Trophoblast cell (in vitro differentiated cells and primary cell): ENCODE data around the gene CYP2A7. TPM values are rescaled to one million over a fixed set of nuclear protein-coding genes. Genes with fewer than 3 reads are reported as not detected.
"Not testable (repeated sequence)": the region's sequence is repeated elsewhere in the genome, so short reads cannot be mapped to it uniquely, and the experiment has no call there.

Experiments
- DNase-seq, 2 donors: peaks; one replicate each; pipeline ENCODE4 v3.0.0-alpha.2; 2016
- H2AFZ ChIP-seq: 2 replicates; pipeline ENCODE4 v1.6.1; 2013; ENCODE audit warnings: low read length, moderate library complexity, mild to moderate bottlenecking; ENCODE audit not compliant: insufficient read depth, poor library complexity
- H2AK5ac ChIP-seq: 2 replicates; pipeline ENCODE4 v1.6.1; 2013; ENCODE audit warnings: mild to moderate bottlenecking, low read length
- H2BK120ac ChIP-seq: 2 replicates; pipeline ENCODE4 v1.6.1; 2013; ENCODE audit warnings: low read length, mild to moderate bottlenecking, moderate library complexity; ENCODE audit not compliant: insufficient read depth, poor library complexity
- H2BK12ac ChIP-seq: 2 replicates; pipeline ENCODE4 v1.6.1; 2013; ENCODE audit warnings: mild to moderate bottlenecking, low read length, moderate library complexity
- H2BK5ac ChIP-seq: 2 replicates; pipeline ENCODE4 v1.6.1; 2013; ENCODE audit warnings: low read length, low read depth, moderate library complexity, mild to moderate bottlenecking; ENCODE audit not compliant: poor library complexity
- H3K14ac ChIP-seq: 2 replicates; pipeline ENCODE4 v1.6.1; 2013; ENCODE audit warnings: mild to moderate bottlenecking, low read length
- H3K18ac ChIP-seq: 2 replicates; pipeline ENCODE4 v1.6.1; 2013; ENCODE audit warnings: mild to moderate bottlenecking, low read length
- H3K23ac ChIP-seq: 2 replicates; pipeline ENCODE4 v1.6.1; 2013; ENCODE audit warnings: low read length
- H3K27ac ChIP-seq: 2 replicates; pipeline ENCODE4 v1.5.1; 2013; ENCODE audit warnings: low read depth, mild to moderate bottlenecking, inconsistent platforms, low read length, moderate library complexity
- H3K27me3 ChIP-seq: 2 replicates; pipeline ENCODE4 v1.6.1; 2013; ENCODE audit warnings: inconsistent platforms, mild to moderate bottlenecking, low read length, moderate library complexity; ENCODE audit not compliant: insufficient read depth
- H3K36me3 ChIP-seq, 2 experiments: 1 replicate in 1 of 2; 2 replicates in 1 of 2; pipeline ENCODE4 v1.6.1; 2013; ENCODE audit warnings: low read length in 2 of 2, mild to moderate bottlenecking in 2 of 2, moderate library complexity in 1 of 2; ENCODE audit not compliant: insufficient read depth in 2 of 2, control insufficient read depth in 1 of 2
- H3K4ac ChIP-seq: 2 replicates; pipeline ENCODE4 v1.6.1; 2013; ENCODE audit warnings: low read depth, mild to moderate bottlenecking, low read length, moderate library complexity
- H3K4me1 ChIP-seq, 2 experiments: 1 replicate in 1 of 2; 2 replicates in 1 of 2; pipeline ENCODE4 v1.6.1; 2013; ENCODE audit warnings: low read length in 2 of 2, mild to moderate bottlenecking in 2 of 2, moderate library complexity in 1 of 2; ENCODE audit not compliant: insufficient read depth in 2 of 2, control insufficient read depth in 1 of 2
- H3K4me2 ChIP-seq: 2 replicates; pipeline ENCODE4 v1.6.1; 2013; ENCODE audit warnings: inconsistent platforms, mild to moderate bottlenecking, low read length, moderate library complexity
- H3K4me3 ChIP-seq: 2 replicates; pipeline ENCODE4 v1.5.1; 2013; ENCODE audit warnings: mild to moderate bottlenecking, low read depth, low read length, inconsistent platforms
- H3K79me1 ChIP-seq: one replicate; pipeline ENCODE4 v1.6.1; 2013; ENCODE audit warnings: low read length
- H3K79me2 ChIP-seq: 2 replicates; pipeline ENCODE4 v1.6.1; 2013; ENCODE audit warnings: low read length, mild to moderate bottlenecking; ENCODE audit not compliant: control insufficient read depth, insufficient read depth, poor library complexity
- H3K9ac ChIP-seq: 2 replicates; pipeline ENCODE4 v1.6.1; 2013; ENCODE audit warnings: mild to moderate bottlenecking, low read length
- H3K9me3 ChIP-seq: 2 replicates; pipeline ENCODE4 v1.6.1; 2013; ENCODE audit warnings: low read depth, mild to moderate bottlenecking, control low read depth, inconsistent platforms, low read length; ENCODE audit not compliant: insufficient read depth
- H4K12ac ChIP-seq: 2 replicates; pipeline ENCODE4 v1.6.1; 2013; ENCODE audit warnings: low read depth, mild to moderate bottlenecking, low read length, moderate library complexity
- H4K8ac ChIP-seq: 2 replicates; pipeline ENCODE4 v1.6.1; 2013; ENCODE audit warnings: low read depth, mild to moderate bottlenecking, low read length, moderate library complexity
- H4K91ac ChIP-seq: one replicate; pipeline ENCODE4 v1.6.1; 2013; ENCODE audit warnings: low read depth, mild to moderate bottlenecking, low read length, moderate library complexity
- WGBS: extraction: QIAGEN DNeasy Blood & Tissue Kit; methylation state at CpG from one replicate; pipeline ENCODE4 v1.1.7; 2013; ENCODE audit warnings: missing lambda C conversion rate; ENCODE audit not compliant: insufficient read length, insufficient coverage; ENCODE audit errors: extremely low coverage; 5-methylcytosine and 5-hydroxymethylcytosine counted together
- polyA plus RNA-seq: library from polyadenylated mRNA; stranded (reverse); fragments of 200-250 nt; gene quantifications from 2 replicates; pipeline ENCODE4 v1.2.3, GENCODE V29; 2013

The CYP2A7 gene
- not detected in 2 replicates for polyA plus RNA-seq

GRCh38 chr19:40882062-40882461 lies at the start of gene CYP2A7:
TSS of gene CYP2A7 (minus strand) at chr19:40882231. CDS start at chr19:40882210, 21 bp downstream.
- not testable (repeated sequence) for H3K23ac ChIP-seq, H2BK120ac ChIP-seq, H3K4ac ChIP-seq, H3K14ac ChIP-seq, H2BK5ac ChIP-seq, DNase-seq, H3K79me1 ChIP-seq, H4K12ac ChIP-seq, H3K9me3 ChIP-seq, H3K4me1 ChIP-seq, H3K27me3 ChIP-seq, H3K27ac ChIP-seq, H3K4me3 ChIP-seq, H3K79me2 ChIP-seq, H3K4me2 ChIP-seq, H3K36me3 ChIP-seq, H2BK12ac ChIP-seq, H4K8ac ChIP-seq, H3K18ac ChIP-seq, H2AFZ ChIP-seq, H4K91ac ChIP-seq, H3K9ac ChIP-seq, H2AK5ac ChIP-seq
- WGBS: no CpG with 5 or more reads among the region's 3 CpGs

GRCh38 chr19:40930799-40931198 lies 48.8 kb upstream of the CYP2A7 start:
- not testable (repeated sequence) for H3K4me1 ChIP-seq, H4K91ac ChIP-seq, H3K4me2 ChIP-seq, H3K79me2 ChIP-seq, H4K8ac ChIP-seq, H2AFZ ChIP-seq, H3K27me3 ChIP-seq, H3K14ac ChIP-seq, H4K12ac ChIP-seq, H2BK120ac ChIP-seq, H2BK5ac ChIP-seq, H3K27ac ChIP-seq, H2BK12ac ChIP-seq, H2AK5ac ChIP-seq, H3K9me3 ChIP-seq, H3K9ac ChIP-seq, H3K4me3 ChIP-seq, H3K36me3 ChIP-seq, DNase-seq, H3K4ac ChIP-seq, H3K18ac ChIP-seq, H3K23ac ChIP-seq, H3K79me1 ChIP-seq
- WGBS: no CpG with 5 or more reads among the region's 2 CpGs

- H4K91ac ChIP-seq, H3K14ac ChIP-seq: not testable (repeated sequence)
These were observed 47.9 kb upstream of the CYP2A7 start for GRCh38 chr19:40929942-40930341.

GRCh38 chr19:40928850-40929249 lies 46.8 kb upstream of the CYP2A7 start:
- H3K79me2 ChIP-seq: no peaks in the 10 kb centered on the region
- no peak overlapping the region for H3K27ac ChIP-seq
- H3K9me3 ChIP-seq: no peaks in the 10 kb centered on the region
- no peak overlapping the region for H3K9ac ChIP-seq
- no peak overlapping the region for H3K14ac ChIP-seq
- no peak overlapping the region for H2BK12ac ChIP-seq
- no peak overlapping the region for H2BK5ac ChIP-seq
- peaks cover 0 to 2% of the 10 kb centered on the region in 2 experiments for H3K4me1 ChIP-seq
- H3K27me3 ChIP-seq: no peaks in the 10 kb centered on the region
- H3K36me3 ChIP-seq: no peaks in the 10 kb centered on the region
- no CpG with 5 or more reads among the region's 1 CpG for WGBS
- no peaks in the 10 kb centered on the region for H3K79me1 ChIP-seq
- H2AK5ac ChIP-seq: no peak overlapping the region
- H2AFZ ChIP-seq: no peak overlapping the region
- no peak overlapping the region for H3K4me3 ChIP-seq
- peak; percentile 33 to 72 for DNase-seq
- no peak overlapping the region for H4K8ac ChIP-seq
- H3K4me2 ChIP-seq: no peak overlapping the region
- H4K91ac ChIP-seq: no peak overlapping the region
- H3K18ac ChIP-seq: no peak overlapping the region
- H3K23ac ChIP-seq: no peak overlapping the region
- H2BK120ac ChIP-seq: no peak overlapping the region
- H3K4ac ChIP-seq: no peak overlapping the region
- no peak overlapping the region for H4K12ac ChIP-seq

More at GRCh38 chr19:40929942-40930341, 47.9 kb upstream of the CYP2A7 start:
- not testable (repeated sequence) for H2AFZ ChIP-seq, H3K4me1 ChIP-seq, H2AK5ac ChIP-seq, H3K9me3 ChIP-seq, H3K4me3 ChIP-seq, H3K4ac ChIP-seq, H2BK12ac ChIP-seq, H2BK5ac ChIP-seq, H2BK120ac ChIP-seq, H4K12ac ChIP-seq, H3K27me3 ChIP-seq, H3K23ac ChIP-seq, H3K27ac ChIP-seq, H4K8ac ChIP-seq, H3K79me2 ChIP-seq, H3K18ac ChIP-seq, H3K79me1 ChIP-seq, H3K9ac ChIP-seq, H3K4me2 ChIP-seq, H3K36me3 ChIP-seq, DNase-seq
- no CpG with 5 or more reads among the region's 3 CpGs for WGBS
